Activated CD8-positive, alpha-beta memory T cell treated with anti-CD3 and anti-CD28 coated beads, Interleukin-2, amount 50 U/mL, for 1 hour (primary cell): Measurements from ENCODE around the gene PSRC1.

Source experiments
- DNase-seq: peaks from one replicate; pipeline ENCODE4 v3.0.0-alpha.2; 2020; ENCODE audit errors: extremely low read depth

Gene PSRC1

DNA sequence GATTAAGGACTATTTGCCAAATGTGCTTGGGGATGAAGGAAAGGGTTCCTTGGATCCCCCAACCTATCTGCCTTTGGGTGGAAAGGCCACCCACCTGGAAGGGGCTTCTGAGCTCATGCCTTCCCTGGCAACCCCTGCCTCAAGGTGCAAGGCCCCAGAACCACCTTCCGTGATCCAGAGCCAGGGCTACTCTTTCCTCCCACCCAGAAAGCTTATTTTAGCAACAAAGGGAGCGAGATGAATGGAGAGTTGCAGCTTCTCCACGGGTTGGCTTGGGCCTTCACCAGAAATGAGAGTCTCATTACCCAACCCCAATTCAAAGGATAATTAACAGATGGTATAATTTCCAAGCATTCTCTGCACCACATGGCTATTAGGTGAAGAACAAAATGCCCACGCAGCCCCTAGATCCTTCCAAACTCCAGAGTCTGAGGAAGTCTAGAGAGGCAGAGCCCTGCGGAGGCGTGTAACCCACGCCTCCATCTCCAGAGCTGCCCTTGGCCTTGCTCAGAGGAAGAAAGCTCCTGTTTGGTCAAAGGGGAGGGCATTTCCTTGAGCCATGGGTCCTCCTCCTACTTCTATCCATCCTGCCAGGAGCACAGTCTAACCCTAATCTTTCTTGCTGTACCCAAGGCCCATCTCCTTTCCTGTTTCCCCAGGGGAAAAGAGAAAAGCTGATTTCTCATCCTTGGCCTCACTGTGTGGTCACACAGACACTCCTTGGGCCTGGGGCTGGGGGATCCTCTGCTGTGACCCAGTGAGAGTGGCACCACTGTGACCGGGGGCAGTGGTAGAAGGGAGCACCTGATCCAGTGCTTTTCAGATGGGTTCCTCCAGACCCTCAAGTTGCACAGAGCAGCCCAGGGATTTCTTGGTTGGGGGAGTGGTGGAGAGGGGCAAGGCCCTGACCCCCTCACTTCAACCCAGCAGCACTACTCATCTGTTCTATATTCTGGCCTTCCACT lies 35.3 kb downstream of the PSRC1 start:
- DNase-seq, result no peak

DNA sequence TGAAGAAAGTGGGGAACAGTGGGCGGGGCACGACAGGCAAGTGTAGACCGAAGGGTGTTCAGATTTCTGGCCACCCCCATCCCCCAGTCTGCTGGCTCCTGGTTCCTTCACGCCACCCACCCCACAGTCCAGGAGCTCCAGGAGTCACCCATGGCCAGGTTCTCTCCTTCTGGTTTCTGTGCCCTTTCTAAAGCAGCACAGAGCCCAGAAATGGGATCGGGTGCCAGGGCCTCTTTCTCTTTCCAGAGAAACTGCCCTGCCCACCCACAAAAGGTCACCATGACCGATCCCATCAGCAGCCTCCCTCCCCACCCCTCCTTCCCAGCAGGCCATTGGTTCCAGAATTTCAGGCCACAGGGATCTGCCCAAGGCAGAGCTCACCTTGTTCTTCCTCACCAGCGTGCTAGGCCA lies 36.8 kb downstream of the PSRC1 start:
- no peak for DNase-seq

DNA sequence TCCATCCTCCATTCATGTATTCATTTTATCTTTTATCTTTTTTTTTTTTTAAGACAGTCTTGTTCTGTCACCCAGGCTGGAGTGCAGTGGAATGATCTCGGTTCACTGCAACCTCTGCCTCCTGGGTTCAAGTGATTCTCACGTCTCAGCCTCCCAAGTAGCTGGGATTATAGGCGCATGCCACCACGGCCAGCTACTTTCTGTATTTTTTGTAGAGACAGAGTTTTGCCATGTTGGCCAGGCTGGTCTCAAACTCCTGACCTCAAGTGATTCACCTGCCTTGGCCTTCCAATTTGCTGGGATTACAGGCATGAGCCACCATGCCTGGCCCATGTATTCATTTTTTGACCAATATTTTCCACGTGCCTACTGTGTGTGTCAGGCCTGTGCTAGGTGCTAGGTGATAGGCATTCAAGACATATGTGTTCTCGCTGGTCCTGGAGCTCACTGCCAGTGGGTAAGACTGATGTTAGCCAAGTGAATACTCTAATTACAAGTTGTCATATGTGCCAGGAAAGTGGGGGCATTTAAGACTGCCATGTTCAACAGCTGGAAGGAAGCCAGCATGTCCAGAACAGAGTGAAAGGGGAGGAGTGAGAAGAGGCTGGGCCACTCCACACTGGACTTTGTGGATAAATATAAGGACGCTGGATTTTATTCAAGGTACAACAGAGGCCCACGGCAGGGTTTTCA lies 38.9 kb downstream of the PSRC1 start:
- no peak for DNase-seq

DNA sequence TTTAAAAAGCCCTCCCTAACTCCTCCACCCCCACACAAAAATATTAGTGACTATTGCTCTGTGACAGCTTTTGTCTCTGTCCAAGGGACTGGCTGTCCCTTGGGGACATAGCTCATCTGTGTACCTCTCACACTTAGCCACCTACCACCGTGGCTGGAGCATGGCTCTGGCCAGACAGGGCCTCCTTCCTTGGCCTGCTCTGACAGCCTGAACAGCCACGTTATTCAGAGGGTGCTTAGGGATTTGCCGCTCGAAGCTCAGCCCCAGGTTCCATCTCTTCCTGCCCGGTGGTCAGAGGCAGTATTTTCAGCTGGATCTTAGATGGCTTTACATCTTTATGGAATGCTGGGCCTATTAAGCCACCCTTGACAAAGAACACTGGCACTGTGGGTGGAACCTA lies 39.7 kb downstream of the PSRC1 start:
- no peak for DNase-seq

DNA sequence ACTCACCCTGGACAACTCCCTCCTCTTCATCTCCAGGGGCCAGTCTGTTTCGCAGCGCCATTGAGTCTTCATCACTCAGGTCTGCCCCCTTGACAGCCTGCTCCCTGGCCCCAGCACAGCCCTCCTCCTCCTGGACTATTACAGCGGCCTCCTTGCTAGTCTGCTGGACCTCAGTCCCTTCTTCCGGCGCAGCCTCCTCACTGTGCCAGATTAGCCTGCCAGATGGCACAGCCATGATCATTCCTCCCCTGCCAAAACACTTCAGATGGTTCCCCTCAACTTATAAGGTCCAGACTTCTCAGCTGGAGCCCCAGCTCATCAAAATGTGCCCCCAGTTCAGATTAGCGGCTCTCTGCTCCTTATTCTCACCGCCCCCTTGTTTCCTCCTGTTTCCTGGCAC lies 40.6 kb downstream of the PSRC1 start:
- DNase-seq, result no peak

DNA sequence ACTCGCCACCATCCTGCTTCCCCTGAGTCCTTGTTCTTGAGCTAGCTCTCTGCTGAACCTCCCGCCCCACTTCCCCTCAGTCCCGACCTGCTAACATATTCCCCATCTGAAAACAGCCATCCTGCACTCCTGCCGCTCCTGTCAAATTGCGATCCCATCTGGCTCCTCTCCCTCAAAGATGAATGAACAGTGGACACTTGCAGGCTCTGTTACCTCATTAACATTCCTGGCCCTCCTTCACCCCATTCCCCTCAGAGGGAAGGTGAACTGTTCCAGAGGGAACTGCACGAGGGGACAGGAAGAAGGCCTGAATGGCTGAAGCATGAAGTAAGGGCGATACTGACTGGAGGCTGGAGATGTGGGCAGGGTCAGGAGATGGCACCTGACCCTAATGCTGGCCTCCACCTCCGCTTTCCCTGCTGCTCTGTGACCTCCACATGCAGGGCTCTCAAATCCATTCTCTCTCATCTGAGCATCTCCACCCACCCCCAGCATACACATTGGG lies 41.1 kb downstream of the PSRC1 start:
- DNase-seq, result no peak

DNA sequence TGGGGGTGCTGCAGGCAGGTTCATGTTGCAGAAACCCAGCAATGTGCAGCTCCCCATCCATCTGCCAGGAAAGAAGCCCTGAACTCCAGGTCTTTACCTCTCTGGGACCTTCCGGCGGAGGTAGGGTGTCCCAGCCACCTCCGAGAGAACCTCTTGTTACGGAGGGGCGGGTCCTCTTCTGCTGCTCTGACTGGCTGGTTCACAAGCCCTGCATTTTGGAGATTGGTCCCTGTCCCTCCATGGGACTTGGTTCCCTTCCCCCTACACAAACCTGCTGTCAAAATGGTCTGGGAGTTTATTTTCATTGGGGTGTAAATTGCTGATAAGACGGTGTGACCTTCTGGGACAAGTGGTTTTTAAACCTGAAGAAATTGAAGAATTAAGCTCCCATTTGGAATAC lies 41.6 kb downstream of the PSRC1 start:
- no peak for DNase-seq

DNA sequence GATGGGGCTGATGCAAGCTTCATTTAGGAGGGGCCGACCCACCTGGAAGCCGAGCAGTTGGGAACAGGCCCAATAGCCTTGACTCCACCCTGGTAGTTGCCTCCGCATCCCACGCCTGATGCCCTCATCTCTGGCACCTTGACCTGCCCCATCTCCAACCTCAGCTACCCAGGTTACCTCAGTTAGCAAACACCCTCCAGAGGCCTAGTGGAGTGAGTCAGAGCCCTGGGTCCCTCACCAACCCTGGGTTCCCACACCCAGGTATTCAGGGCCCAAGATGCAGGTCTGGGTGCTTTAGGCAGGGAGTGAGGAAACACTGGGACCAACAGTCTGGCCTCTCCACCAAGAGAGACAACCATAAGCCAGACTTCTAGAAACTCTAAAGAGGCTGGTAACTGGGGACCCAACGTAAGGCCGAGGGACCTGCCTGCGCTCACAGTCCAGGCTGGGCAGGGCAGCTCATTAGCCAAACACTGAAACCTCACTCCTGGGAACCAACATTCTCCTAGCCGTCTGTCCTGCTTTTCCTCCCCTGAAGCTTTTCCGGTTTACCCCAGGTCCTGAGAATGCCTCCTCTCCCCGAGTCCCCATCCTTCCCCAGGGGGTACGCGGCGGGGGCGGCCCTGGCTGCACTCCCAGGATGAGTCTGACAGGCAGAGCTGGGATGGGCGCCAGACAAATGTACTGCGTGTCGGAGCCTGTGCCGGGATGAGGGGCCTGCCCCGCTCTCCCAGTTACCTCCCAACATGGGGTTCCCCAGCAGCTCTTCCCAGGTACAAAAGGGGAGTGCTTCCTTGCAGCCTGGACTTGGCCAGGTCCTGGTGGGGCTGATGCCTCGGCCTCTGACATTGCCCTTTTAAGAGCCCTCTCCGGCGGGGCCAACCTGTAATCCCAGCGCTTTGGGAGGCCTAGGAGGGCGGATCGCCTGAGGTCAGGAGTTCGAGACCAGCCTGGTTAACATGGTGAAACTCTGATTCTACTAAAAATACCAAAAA lies 42.5 kb downstream of the PSRC1 start:
- DNase-seq, result no peak

DNA sequence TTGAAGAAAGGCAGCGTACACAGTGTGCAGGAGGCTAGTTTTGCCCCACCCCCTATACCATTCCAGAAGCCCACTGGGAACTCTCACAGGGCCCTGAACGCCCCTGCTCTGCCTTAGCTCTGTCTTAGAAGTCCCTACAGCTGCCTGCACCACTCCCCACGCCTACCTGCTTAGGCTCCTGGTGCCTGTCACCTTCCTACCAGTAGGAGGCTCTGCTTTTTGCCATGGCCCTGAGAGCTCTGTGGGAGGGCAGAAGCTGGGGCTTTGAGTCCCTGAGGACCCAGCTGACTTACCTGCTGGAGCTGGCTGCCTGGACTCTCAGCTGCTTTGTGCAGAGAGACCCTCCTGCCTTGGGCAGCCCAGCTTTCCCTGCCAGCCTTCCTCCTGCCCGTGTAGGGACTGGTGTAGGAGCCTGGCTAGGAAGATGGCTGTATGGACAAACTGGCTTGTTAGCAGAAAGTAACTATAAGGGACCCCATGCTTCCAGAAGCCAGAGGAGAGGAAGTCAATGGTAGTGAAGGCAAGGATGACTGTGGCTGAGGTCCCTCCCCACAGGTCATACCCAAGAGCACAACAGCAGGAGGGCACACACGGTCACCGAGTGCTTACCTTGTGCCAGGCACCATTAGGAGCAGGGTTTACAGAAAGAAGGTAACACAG lies 43.4 kb downstream of the PSRC1 start:
- no peak for DNase-seq

DNA sequence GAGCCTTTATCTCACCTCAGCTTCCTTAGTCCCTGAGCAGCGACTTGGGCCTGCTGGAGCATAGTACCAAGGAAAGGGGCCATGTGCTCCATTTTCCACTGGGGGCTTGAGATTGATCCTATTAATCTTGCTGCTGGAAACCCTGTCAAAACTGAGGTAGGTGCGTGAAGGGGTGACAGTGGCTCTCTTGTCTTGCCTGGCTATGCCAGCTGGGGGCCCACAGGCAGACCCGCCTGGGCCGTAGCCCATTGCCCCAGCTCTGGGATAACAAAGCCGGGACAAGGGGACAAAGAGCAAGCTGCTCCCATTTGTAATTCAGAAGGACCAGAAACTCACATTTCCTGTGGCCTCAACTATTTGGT lies 43.9 kb downstream of the PSRC1 start:
- no peak for DNase-seq

DNA sequence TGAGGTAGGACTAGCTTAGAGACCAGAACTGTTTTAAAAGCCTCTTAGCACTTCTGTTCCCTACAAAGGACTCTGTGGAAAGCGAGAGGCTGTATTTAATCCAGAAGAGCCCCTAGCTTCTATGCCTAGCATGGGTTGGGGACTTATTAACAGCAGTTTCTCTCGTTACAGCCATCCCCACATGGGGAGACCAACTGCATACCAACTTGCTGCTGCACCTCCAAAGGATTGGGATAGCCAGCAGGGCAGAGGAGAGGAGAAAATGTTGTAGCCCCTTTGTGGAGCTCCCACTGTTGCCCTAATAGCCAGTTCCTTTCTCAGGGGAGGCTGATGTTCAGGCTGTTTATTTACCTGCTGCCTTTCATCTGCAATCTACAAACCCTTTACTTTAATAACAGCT lies 44.6 kb downstream of the PSRC1 start:
- DNase-seq, result no peak

DNA sequence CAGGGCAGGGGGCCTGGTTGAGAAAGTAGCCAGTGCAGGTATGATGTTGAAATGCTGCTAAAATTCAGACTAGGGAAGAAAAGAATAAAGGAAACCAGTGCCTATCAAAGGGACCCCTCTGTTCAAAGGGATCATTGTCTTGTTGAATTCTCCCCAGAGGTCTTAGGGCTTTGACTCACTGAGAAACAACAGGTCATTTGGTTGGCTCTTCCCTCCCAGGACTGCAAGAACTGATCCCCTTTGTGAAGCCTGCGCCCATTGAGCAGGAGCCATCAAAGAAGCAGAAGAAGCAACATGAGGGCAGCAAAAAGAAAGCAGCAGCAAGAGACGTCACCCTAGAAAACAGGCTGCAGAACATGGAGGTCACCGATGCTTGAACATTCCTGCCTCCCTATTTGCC lies 45.4 kb downstream of the PSRC1 start:
- DNase-seq, result no peak

DNA sequence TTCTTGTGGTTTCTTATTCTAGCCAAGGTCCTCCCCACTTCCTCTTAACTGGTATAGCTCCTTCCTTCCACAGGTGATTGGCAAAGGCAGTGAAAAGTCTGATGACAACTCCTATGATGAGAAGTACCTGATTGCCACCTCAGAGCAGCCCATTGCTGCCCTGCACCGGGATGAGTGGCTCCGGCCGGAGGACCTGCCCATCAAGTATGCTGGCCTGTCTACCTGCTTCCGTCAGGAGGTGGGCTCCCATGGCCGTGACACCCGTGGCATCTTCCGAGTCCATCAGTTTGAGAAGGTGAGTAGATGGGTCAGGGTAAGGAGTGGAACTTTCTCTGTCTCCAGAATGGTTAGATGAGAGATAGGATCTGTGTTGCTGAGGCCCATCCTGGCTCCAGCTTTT lies 47.8 kb downstream of the PSRC1 start:
- DNase-seq, result no peak

DNA sequence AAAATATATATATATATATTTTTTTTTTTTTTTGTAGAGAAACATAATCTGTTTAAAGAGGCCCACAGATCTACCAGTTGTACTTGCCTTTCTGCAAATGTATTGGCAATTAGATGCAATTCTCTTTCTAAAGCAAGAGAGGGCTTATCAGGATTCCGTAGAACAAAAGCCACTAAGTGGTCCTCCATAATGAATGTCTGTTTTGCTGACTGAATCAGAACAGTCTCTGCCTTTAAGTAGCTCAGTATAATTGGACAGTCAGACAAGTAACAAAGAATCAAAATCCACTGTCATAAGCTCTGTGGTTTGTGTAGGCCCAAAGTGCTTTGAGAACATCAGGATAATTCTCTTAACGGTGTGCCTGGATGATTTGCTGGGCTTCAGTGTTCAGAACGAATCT lies 51.9 kb downstream of the PSRC1 start:
- DNase-seq, result no peak
